22Rv1 (cell line): ENCODE results near the gene BMPER.

Experiments used
- ZFX ChIP-seq: fragments of 450-650 bp; IDR thresholded peaks from 2 replicates; pipeline ENCODE4 v1.6.1; 2017; ENCODE audit warnings: antibody characterized with exemption, borderline replicate concordance
- TF ChIP-seq, protein P1 (sequence below): fragments of 450-650 bp; IDR thresholded peaks from 2 replicates; pipeline ENCODE4 v1.5.1; 2017; ENCODE audit warnings: mild to moderate bottlenecking

DNA sequence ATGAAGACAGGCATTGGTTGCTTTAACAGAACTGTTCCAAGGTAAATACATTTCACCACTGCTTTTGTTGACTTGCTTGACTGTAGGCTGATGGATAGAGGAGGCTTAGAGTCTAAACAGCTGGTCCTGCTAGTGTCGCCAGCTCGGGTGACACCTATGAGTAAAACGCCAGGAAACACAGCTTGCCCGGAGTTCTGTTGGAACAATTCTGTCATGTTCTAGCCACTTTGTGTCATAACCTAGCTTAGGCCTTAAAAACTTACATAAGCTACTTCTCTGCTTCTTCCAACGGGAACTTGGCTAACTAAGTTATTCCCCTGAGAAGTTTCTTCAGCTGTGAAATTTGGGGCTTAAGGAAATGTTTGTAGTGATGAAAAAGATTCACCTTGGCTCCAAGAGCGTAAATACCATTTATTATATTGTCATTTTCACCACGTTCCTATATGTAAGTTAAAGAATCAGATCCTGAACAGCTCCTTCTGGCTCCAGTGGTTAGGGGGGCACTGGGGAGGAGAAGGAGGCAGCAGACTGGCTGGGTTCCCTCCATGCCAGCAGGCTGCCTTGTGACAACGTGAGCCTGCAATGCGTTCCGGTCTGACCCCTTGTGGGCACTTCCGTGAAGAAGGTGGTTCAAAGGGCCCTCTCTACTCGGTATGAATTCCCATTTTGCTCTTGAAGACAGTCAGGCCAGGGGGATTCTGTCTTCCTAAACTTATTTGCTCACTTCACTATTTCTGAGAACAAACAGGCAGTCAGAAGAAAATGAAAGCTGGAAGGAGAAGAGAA lies 253.2 kb downstream of the BMPER start:
- TF ChIP-seq, protein P1, sequence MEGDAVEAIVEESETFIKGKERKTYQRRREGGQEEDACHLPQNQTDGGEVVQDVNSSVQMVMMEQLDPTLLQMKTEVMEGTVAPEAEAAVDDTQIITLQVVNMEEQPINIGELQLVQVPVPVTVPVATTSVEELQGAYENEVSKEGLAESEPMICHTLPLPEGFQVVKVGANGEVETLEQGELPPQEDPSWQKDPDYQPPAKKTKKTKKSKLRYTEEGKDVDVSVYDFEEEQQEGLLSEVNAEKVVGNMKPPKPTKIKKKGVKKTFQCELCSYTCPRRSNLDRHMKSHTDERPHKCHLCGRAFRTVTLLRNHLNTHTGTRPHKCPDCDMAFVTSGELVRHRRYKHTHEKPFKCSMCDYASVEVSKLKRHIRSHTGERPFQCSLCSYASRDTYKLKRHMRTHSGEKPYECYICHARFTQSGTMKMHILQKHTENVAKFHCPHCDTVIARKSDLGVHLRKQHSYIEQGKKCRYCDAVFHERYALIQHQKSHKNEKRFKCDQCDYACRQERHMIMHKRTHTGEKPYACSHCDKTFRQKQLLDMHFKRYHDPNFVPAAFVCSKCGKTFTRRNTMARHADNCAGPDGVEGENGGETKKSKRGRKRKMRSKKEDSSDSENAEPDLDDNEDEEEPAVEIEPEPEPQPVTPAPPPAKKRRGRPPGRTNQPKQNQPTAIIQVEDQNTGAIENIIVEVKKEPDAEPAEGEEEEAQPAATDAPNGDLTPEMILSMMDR = peak; percentile 35
- TF ChIP-seq ZFX = no peak
